HCT116 (cell line): ENCODE data around the gene OR6P1. TPM values are rescaled to one million over a fixed set of nuclear protein-coding genes. Genes with fewer than 3 reads are reported as not detected.

ENCODE experiments used
- ATAC-seq: fragments of 200-7000 bp; cut with Tn5 transposase; 2 replicates; pipeline ENCODE4 v1.9.1; 2020; ENCODE audit warnings: mild to moderate bottlenecking, moderate library complexity
- BruUV-seq: library from RNA; stranded (reverse); fragments of 400-500 nt; replicated peaks from 2 replicates; lab custom pipeline; 2021; lab: Mats Ljungman, UMichigan
- CTCF ChIA-PET: fragments of 300-600 bp; sonication (Branson Sonifier 250); formaldehyde crosslinking; loops from one replicate; lab custom pipeline; 2021; ENCODE audit warnings: antibody characterized with exemption; lab: Charles Lee
- POLR2A ChIA-PET: fragments of 300-600, 350-600 bp; sonication (Branson Sonifier 250); formaldehyde crosslinking; loops from one replicate; lab custom pipeline; 2021; ENCODE audit warnings: antibody characterized with exemption; lab: Charles Lee
- RAD21 ChIA-PET, 2 experiments: fragments of 300-600 bp; sonication (Branson Sonifier 250); formaldehyde crosslinking; loops; one replicate each; lab custom pipeline; 2023; ENCODE audit warnings: low total read pairs in 2 of 2; ENCODE audit not compliant: uncharacterized antibody in 2 of 2, unreplicated experiment in 2 of 2, low non-redundant PET in 1 of 2; lab: Charles Lee
- DNase-seq: peaks from one replicate; pipeline ENCODE4 v3.0.0-alpha.2; 2010; ENCODE audit warnings: low read depth, low spot score
- H2AFZ ChIP-seq: fragments of 200-600 bp; shearing (Covaris generic), sonication (generic); 2 replicates; pipeline ENCODE4 v1.6.1; 2017; ENCODE audit warnings: low read depth, mixed run types, mixed read lengths, antibody characterized with exemption, low read length; ENCODE audit not compliant: poor library complexity, severe bottlenecking
- H3K27ac ChIP-seq: 2 replicates; pipeline ENCODE4 v1.5.1; 2012; ENCODE audit warnings: low read depth, low read length
- H3K27me3 ChIP-seq: fragments of 200-600 bp; sonication (generic); 2 replicates; pipeline ENCODE4 v1.6.1; 2016; ENCODE audit warnings: mixed run types, low read length, mixed read lengths; ENCODE audit not compliant: insufficient read depth
- H3K36me3 ChIP-seq, 2 experiments: fragments of 200-500 bp in 1 of 2; fragments of 200-600 bp in 1 of 2; sonication (Bioruptor generic) in 1 of 2; sonication (generic) in 1 of 2; 2 replicates each; pipeline versions ENCODE4 v1.5.1 to v1.6.1; 2014 to 2016; ENCODE audit warnings: low read length in 2 of 2, inconsistent platforms in 1 of 2, mixed read lengths in 1 of 2, mixed run types in 1 of 2; ENCODE audit not compliant: insufficient read depth in 2 of 2, control insufficient read depth in 1 of 2
- H3K4me1 ChIP-seq, 2 experiments: fragments of 200-600 bp in 1 of 2; sonication (generic) in 1 of 2; 2 replicates each; pipeline versions ENCODE4 v1.5.1 to v1.6.1; 2012 to 2017; ENCODE audit warnings: low read length in 2 of 2, inconsistent platforms in 1 of 2, mild to moderate bottlenecking in 1 of 2, mixed read lengths in 1 of 2, mixed run types in 1 of 2, moderate library complexity in 1 of 2; ENCODE audit not compliant: insufficient read depth in 2 of 2, control insufficient read depth in 1 of 2
- H3K4me2 ChIP-seq: fragments of 200-600 bp; sonication (generic); 2 replicates; pipeline ENCODE4 v1.6.1; 2017; ENCODE audit warnings: mixed run types, low read length, mixed read lengths
- H3K4me3 ChIP-seq, 2 experiments: fragments of 200-600 bp in 1 of 2; sonication (generic) in 1 of 2; replicated peaks in 1 of 2; 2 replicates each; pipeline ENCODE4 v1.5.1; 2011 to 2016; ENCODE audit warnings: low read length in 2 of 2, control low read depth in 1 of 2, low read depth in 1 of 2, mild to moderate bottlenecking in 1 of 2, mixed read lengths in 1 of 2, mixed run types in 1 of 2
- H3K79me2 ChIP-seq: fragments of 200-600 bp; sonication (generic); 2 replicates; pipeline ENCODE4 v1.6.1; 2017; ENCODE audit warnings: mild to moderate bottlenecking, mixed run types, low read length, moderate library complexity, mixed read lengths; ENCODE audit not compliant: insufficient read depth
- H3K9ac ChIP-seq: fragments of 200-600 bp; sonication (generic); 2 replicates; pipeline ENCODE4 v1.6.1; 2016; ENCODE audit warnings: low read length, mixed read lengths
- H3K9me2 ChIP-seq: fragments of 200-600 bp; sonication (generic), shearing (Covaris generic); 2 replicates; pipeline ENCODE4 v1.6.1; 2017; ENCODE audit warnings: mixed run types, mild to moderate bottlenecking, moderate library complexity; ENCODE audit not compliant: insufficient read depth
- H3K9me3 ChIP-seq, 2 experiments: fragments of 200-500 bp in 1 of 2; fragments of 200-600 bp in 1 of 2; sonication (Bioruptor generic) in 1 of 2; sonication (generic) in 1 of 2; 2 replicates each; pipeline ENCODE4 v1.6.1; 2014 to 2017; ENCODE audit warnings: low read length in 2 of 2, mixed read lengths in 2 of 2, inconsistent platforms in 1 of 2, low read depth in 1 of 2, mild to moderate bottlenecking in 1 of 2, mixed run types in 1 of 2, moderate library complexity in 1 of 2; ENCODE audit not compliant: control insufficient read depth in 1 of 2, insufficient read depth in 1 of 2
- H4K20me1 ChIP-seq: fragments of 200-600 bp; sonication (generic), shearing (Covaris generic); 2 replicates; pipeline ENCODE4 v1.6.1; 2017; ENCODE audit warnings: mixed run types, mild to moderate bottlenecking, moderate library complexity; ENCODE audit not compliant: insufficient read depth
- CTCF ChIP-seq, 3 experiments: fragments of 200-600 bp in 1 of 3; sonication (generic) in 1 of 3; IDR thresholded peaks in 2 of 3; conservative IDR thresholded peaks in 1 of 3; 2 replicates each; pipeline ENCODE4 v1.5.1; 2012 to 2017; ENCODE audit warnings: low read depth in 2 of 3, low read length in 2 of 3, antibody characterized with exemption in 1 of 3, borderline replicate concordance in 1 of 3, control low read depth in 1 of 3, mild to moderate bottlenecking in 1 of 3, mixed read lengths in 1 of 3, mixed run types in 1 of 3, moderate library complexity in 1 of 3; ENCODE audit not compliant: insufficient read depth in 1 of 3
- EGR1 ChIP-seq: IDR thresholded peaks from 2 replicates; pipeline ENCODE4 v1.6.1; 2012; ENCODE audit warnings: low read depth
- ELF1 ChIP-seq: IDR thresholded peaks from 2 replicates; pipeline ENCODE4 v1.6.1; 2012; ENCODE audit warnings: low read depth, borderline replicate concordance
- EZH2 ChIP-seq: fragments of 200-600 bp; sonication (generic); IDR thresholded peaks from 2 replicates; pipeline ENCODE4 v1.6.1; 2017; ENCODE audit warnings: antibody characterized with exemption, mixed run types
- JUND ChIP-seq: IDR thresholded peaks from 2 replicates; pipeline ENCODE4 v1.6.1; 2012
- RAD21 ChIP-seq: IDR thresholded peaks from 2 replicates; pipeline ENCODE4 v1.6.1; 2012; ENCODE audit warnings: low read depth, mild to moderate bottlenecking
- REST ChIP-seq: IDR thresholded peaks from 2 replicates; pipeline ENCODE4 v1.6.1; 2012; ENCODE audit warnings: low read depth
- SIN3A ChIP-seq: IDR thresholded peaks from 2 replicates; pipeline ENCODE4 v1.6.1; 2012; ENCODE audit warnings: low read depth
- SRF ChIP-seq: IDR thresholded peaks from 2 replicates; pipeline ENCODE4 v1.6.1; 2012; ENCODE audit warnings: low read depth
- TCF7L2 ChIP-seq: IDR thresholded peaks from 2 replicates; pipeline ENCODE4 v1.7.0; 2011; ENCODE audit warnings: borderline replicate concordance, inconsistent platforms; ENCODE audit not compliant: insufficient read depth, insufficient read length; ENCODE audit errors: extremely low read depth
- YY1 ChIP-seq: IDR thresholded peaks from 2 replicates; pipeline ENCODE4 v1.6.1; 2011; ENCODE audit warnings: low read length, low read depth, moderate library complexity, mild to moderate bottlenecking; ENCODE audit not compliant: insufficient replicate concordance; ENCODE audit errors: extremely low read depth
- ZBTB33 ChIP-seq: IDR thresholded peaks from 2 replicates; pipeline ENCODE4 v1.6.1; 2011; ENCODE audit warnings: mild to moderate bottlenecking, low read length, moderate library complexity; ENCODE audit not compliant: insufficient replicate concordance; ENCODE audit errors: extremely low read depth
- ZNF274 ChIP-seq: fragments of 200-500 bp; sonication (Bioruptor generic); IDR thresholded peaks from 2 replicates; pipeline ENCODE4 v1.6.1; 2014; ENCODE audit warnings: mild to moderate bottlenecking, low read depth, low read length, inconsistent platforms
- intact Hi-C: fragments of 100-400 bp; cut with micrococcal nuclease; formaldehyde crosslinking; loops from 2 replicates; pipeline ENCODE4 v1.10.0; 2022
- total RNA-seq: library from RNA; stranded (reverse); gene quantifications from one replicate; pipeline ENCODE4 v1.2.1, GENCODE V29; 2021; ENCODE audit not compliant: unreplicated experiment

OR6P1 gene
- total RNA-seq, 1 experiment from 2014 or later = not detected

GRCh38 chr1:158537609-158538008, 32.8 kb downstream of the OR6P1 start:
- H3K36me3 ChIP-seq = no peaks in the 10 kb centered on the region
- BruUV-seq = no TSS peak
- POLR2A ChIA-PET = no interaction called here
- no peaks in the 10 kb centered on the region for H3K27me3 ChIP-seq
- H4K20me1 ChIP-seq = no peaks in the 10 kb centered on the region
- intact Hi-C loops = no loop called here
- H2AFZ ChIP-seq = no peak overlapping the region
- H3K4me3 ChIP-seq = no peak overlapping the region
- H3K79me2 ChIP-seq = no peaks in the 10 kb centered on the region
- H3K9me3 ChIP-seq = no peaks in the 10 kb centered on the region
- no peak overlapping the region for H3K4me2 ChIP-seq
- DNase-seq = no peak
- H3K27ac ChIP-seq = no peak overlapping the region
- CTCF ChIA-PET = no interaction called here
- no peak overlapping the region for H3K9ac ChIP-seq
- H3K9me2 ChIP-seq = no peaks in the 10 kb centered on the region
- no peak for ATAC-seq
- RAD21 ChIA-PET = no interaction called here
- TF ChIP-seq CTCF (IDR thresholded peaks at IDR 0.05 in 2 of 3, conservative IDR thresholded peaks at IDR 0.05 in 1 of 3; ENCODE audit: borderline replicate concordance in 1 of 3, insufficient read depth in 1 of 3, low read depth in 2 of 3, low read length in 2 of 3) (no peak), EZH2 (no peak), SIN3A (no peak), SRF (no peak), ZBTB33 (no peak), ELF1 (no peak), RAD21 (no peak), TCF7L2 (no peak), ZNF274 (no peak), EGR1 (no peak), REST (no peak), JUND (no peak), YY1 (no peak)
- H3K4me1 ChIP-seq = no peaks in the 10 kb centered on the region; a peak in 1 of 4 replicates
